NCI-H2081 (cell line): ENCODE results near the gene CACNG4.
"Not testable (repeated sequence)": the region's sequence is repeated elsewhere in the genome, so short reads cannot be mapped to it uniquely, and the experiment has no call there.

Experiments used
- DNase-seq, 2 experiments: peaks; one replicate each; lab custom pipeline; 2025; lab: John Stamatoyannopoulos, UW

CACNG4 gene

GRCh38 chr17:66964930-66965800 lies 658 bp downstream of the CACNG4 start:
- DNase-seq, result peak; percentile 55 to 60

- DNase-seq, result no peak
Measured at GRCh38 chr17:66965801-66966262, 1.3 kb downstream of the CACNG4 start.

DNA sequence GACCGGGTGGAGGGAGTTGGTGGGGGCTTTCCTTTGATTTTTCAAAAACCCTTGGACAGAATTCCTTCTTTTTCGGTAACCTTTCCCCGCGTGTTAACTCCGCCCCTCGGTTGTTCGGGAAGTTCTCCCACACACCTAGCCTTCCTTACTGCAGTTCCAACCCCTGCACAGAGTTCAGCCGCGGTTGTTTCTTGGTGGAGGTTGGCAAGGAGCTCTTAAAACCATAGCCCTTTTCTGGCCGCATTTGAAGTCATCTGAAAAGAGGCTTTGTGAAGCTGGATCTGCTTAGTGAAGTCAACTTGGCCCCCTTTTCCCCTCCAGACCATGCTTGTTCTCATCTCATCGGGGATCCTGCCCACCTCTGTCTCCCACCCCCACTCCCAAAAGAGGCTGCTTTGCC lies 1.8 kb downstream of the CACNG4 start:
- DNase-seq, result no peak

- no peak for DNase-seq
Measured at GRCh38 chr17:66966704-66967418, 2.4 kb downstream of the CACNG4 start.

- DNase-seq, result no peak
Measured at GRCh38 chr17:66967837-66968543, 3.5 kb downstream of the CACNG4 start.

GRCh38 chr17:66968916-66969315 lies 4.4 kb downstream of the CACNG4 start:
- DNase-seq, result no peak

DNA sequence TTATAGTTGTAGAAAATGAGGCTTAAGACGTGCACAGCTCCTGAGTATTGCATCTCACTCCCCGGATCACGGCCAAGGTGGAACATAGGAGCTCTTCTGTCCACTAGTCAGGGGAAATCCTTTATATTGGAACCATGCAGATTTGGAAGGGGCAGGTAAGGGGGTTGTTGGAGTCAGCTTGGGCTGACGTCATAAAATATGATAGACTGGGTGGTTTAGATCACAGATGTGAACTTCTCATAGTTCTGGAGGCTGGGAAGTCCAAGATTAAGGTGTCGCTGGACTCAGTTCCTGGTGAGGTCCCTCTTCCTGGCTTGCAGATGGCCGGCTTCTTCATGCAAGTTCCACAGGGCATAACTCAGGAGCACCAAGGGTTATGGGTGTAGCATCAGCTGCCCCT lies 5.6 kb downstream of the CACNG4 start:
- DNase-seq, result no peak

DNA sequence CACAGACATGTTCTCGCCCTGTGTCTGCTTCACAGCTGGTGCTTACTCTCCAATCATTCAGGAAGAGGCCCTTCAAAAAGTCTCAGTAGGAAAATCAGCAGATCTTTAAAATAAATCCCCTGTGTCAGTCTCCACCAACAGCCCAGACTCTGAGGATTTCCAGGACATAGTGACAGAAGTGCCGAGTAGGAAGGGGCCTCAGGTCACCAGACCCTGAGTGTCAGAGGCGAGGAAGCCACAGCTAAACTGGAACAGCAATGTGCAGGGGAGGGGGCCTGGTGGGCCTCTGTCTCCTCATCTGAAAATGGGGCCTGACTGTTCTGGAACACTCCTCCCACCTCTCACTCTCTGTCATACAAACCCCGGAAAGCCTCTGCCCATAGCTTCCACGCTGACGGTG lies 6.3 kb downstream of the CACNG4 start:
- no peak for DNase-seq

DNA sequence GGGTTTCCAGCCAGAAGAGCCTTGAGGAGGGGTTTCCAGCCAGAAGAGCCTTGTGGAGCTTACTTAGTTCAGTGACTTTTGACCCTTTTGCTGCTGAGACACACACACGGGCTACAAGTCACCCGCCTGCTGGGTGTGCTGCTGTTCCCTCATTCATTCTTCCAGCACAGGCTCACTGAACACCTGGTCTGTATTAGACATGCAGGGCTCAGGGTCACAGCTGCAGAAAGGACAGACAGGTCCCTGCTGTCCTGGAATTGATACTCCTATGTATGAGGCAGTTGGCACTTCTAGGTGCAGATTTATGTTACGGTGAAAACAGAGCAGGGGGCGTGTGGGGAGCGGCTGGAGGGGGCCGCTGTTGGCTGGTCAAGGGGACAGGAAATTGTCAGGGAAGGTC lies 6.8 kb downstream of the CACNG4 start:
- DNase-seq, result no peak

- no peak for DNase-seq
Measured at GRCh38 chr17:66971730-66972441, 7.4 kb downstream of the CACNG4 start.

DNA sequence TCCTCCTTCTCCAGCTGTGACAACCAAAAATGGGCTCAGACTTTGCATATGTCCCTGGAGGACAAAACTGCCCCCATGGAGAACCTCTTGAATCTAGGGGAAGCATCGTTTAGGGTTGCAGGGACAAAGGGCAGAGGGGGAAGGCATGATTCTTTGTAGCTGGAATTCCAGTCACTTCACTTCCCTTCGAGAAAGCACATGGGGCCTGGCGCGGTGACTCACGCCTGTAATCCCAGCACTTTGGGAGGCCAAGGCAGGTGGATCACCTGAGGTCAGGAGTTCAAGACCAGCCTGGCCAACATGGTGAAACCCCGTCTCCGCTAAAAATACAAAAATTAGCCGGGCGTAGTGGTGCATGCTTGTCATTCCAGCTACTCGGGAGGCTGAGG lies 7.9 kb downstream of the CACNG4 start:
- not testable (repeated sequence) for DNase-seq

- DNase-seq, result no peak
Measured at GRCh38 chr17:66975188-66975587, 10.7 kb downstream of the CACNG4 start.

- DNase-seq, result no peak
Measured at GRCh38 chr17:66975614-66976378, 11.3 kb downstream of the CACNG4 start.

DNA sequence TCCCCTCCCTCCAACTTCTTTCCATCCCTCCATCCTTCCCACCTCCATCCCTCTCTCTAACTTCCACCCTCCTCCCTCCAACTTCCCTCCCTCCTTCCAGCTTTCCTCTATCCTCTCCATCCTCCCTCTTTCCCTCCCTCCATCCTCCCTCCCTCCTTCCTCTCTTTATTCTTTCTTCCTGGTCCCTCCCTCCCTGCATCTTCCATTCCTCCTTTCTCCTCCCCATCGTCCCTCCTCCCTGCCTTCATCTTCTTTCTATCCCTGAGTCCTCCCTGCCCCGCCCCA lies 11.8 kb downstream of the CACNG4 start:
- no peak for DNase-seq

- DNase-seq, result no peak
Measured at GRCh38 chr17:66976781-66977201, 12.3 kb downstream of the CACNG4 start.

DNA sequence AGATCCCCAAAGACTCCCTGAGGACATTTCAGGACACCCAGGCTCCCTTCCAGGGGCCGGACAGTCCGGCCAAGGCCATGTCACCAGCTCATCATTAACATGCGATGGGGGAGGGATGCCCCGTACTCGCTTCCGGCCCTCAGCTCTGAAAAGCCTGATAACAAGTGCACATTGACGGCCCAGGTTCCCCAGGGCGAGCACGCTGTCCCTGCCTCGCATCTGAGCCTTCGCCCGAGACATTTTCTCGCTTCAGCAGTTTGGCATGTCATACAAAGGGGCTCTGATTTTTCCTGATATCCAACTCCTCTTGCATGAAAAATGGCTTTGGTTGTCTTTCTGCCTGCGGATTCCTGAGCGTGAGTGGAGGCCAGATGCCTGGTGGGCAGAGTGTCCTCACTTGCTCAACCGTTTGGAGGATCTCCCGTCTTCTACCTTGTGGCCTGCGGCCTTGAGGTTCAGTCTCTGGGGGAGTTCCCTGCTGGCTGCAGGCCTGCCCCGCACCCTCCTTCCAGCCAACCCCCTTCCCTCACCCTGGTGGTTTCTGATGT lies 14.1 kb downstream of the CACNG4 start:
- no peak for DNase-seq

DNA sequence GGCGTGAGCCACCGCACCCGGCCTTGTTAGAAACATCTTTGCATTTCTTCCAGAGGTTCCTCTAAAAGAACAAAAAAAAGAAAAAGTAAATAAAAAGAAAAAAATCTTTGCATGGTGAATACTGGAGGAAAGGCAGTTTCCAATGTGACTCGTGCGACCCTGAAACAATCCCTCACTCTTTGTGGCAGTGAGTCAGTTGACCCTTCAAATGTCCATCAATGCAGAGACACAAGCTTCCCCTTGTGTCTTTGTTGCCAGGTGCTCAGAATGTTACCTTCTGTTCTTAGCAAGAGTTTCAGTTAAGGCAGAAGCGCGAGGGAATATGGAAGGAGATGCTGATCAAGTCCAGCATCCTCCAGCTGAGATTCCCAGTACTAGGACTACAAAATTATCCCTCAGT lies 16.4 kb downstream of the CACNG4 start:
- no peak for DNase-seq

GRCh38 chr17:66981983-66982508 lies 17.5 kb downstream of the CACNG4 start:
- DNase-seq, result no peak

- DNase-seq, result no peak
Measured at GRCh38 chr17:66983414-66984021, 19.0 kb downstream of the CACNG4 start.

- DNase-seq, result no peak
Measured at GRCh38 chr17:66984730-66985129, 20.2 kb downstream of the CACNG4 start.
